ENCODE measurements around the gene RREB1. TPM values are rescaled to one million over a fixed set of nuclear protein-coding genes. Genes with fewer than 3 reads are reported as not detected.
A peak's percentile ranks its signal among the peaks of the same experiment; 100 is the strongest.

Gene RREB1
- 36.2 TPM for total RNA-seq
- long read RNA-seq, partial matches to known transcripts, result 5 of 14 reads
- long read RNA-seq, other reads (novel, unspliced or antisense), result 9 of 14 reads

GRCh38 chr6:7107578-7108195 is at the start of gene RREB1:
Gene RREB1, plus strand, starts transcription at chr6:7107961. Its CDS starts 73,951 bp downstream, at chr6:7181912.
- intact Hi-C loops (cut with micrococcal nuclease), result no loop called here
- DNase-seq (peak; percentile 71), ATAC-seq (peak; percentile 81)

GRCh38 chr6:7058250-7058923 is 49.4 kb upstream of the RREB1 start:
- intact Hi-C loops (cut with micrococcal nuclease), result no loop called here
- ATAC-seq (peak; percentile 80), DNase-seq (no peak)

GRCh38 chr6:7060769-7061516 is 46.8 kb upstream of the RREB1 start:
- no peak for ATAC-seq
- no peak for DNase-seq
- intact Hi-C loops (cut with micrococcal nuclease), result no loop called here

GRCh38 chr6:7062451-7063162 is 45.2 kb upstream of the RREB1 start:
- no peak for ATAC-seq
- intact Hi-C loops (cut with micrococcal nuclease), result no loop called here
- DNase-seq, result no peak

- intact Hi-C loops (cut with micrococcal nuclease), result no loop called here
- no peak for DNase-seq
- ATAC-seq, result no peak
These were observed 40.5 kb upstream of the RREB1 start for GRCh38 chr6:7067305-7067704.

GRCh38 chr6:7071405-7071804 is 36.4 kb upstream of the RREB1 start:
- DNase-seq (no peak), ATAC-seq (no peak)
- intact Hi-C loops (cut with micrococcal nuclease), result no loop called here

- no peak for DNase-seq
- no peak for ATAC-seq
- intact Hi-C loops (cut with micrococcal nuclease), result no loop called here
These were observed 34.5 kb upstream of the RREB1 start for GRCh38 chr6:7073082-7073820.

- DNase-seq (peak; percentile 62), ATAC-seq (peak; percentile 56)
- intact Hi-C loops (cut with micrococcal nuclease), result no loop called here
These were observed 33.8 kb upstream of the RREB1 start for GRCh38 chr6:7073821-7074525.

GRCh38 chr6:7074870-7075269 is 32.9 kb upstream of the RREB1 start:
- DNase-seq (no peak), ATAC-seq (no peak)
- intact Hi-C loops (cut with micrococcal nuclease), result no loop called here

- no peak for ATAC-seq
- intact Hi-C loops (cut with micrococcal nuclease), result no loop called here
- no peak for DNase-seq
These were observed 32.3 kb upstream of the RREB1 start for GRCh38 chr6:7075341-7076000.

GRCh38 chr6:7077856-7078255 is 29.9 kb upstream of the RREB1 start:
- DNase-seq (no peak), ATAC-seq (no peak)
- intact Hi-C loops (cut with micrococcal nuclease), result no loop called here

GRCh38 chr6:7078856-7079255 is 28.9 kb upstream of the RREB1 start:
- DNase-seq (no peak), ATAC-seq (no peak)
- intact Hi-C loops (cut with micrococcal nuclease), result no loop called here

- no peak for DNase-seq
- intact Hi-C loops (cut with micrococcal nuclease), result no loop called here
These were observed 27.4 kb upstream of the RREB1 start for GRCh38 chr6:7080311-7080710.

GRCh38 chr6:7085911-7086310 is 21.9 kb upstream of the RREB1 start:
- DNase-seq (peak; percentile 52), ATAC-seq (peak; percentile 74)
- intact Hi-C loops (cut with micrococcal nuclease), result no loop called here

More at GRCh38 chr6:7080311-7080710, 27.4 kb upstream of the RREB1 start:
- ATAC-seq, result no peak

- intact Hi-C loops (cut with micrococcal nuclease), result no loop called here
- ATAC-seq (peak; percentile 83), DNase-seq (peak; percentile 41)
These were observed 21.3 kb upstream of the RREB1 start for GRCh38 chr6:7086488-7086887.

GRCh38 chr6:7087066-7087465 is 20.7 kb upstream of the RREB1 start:
- ATAC-seq, result peak; percentile 50
- intact Hi-C loops (cut with micrococcal nuclease), result no loop called here

GRCh38 chr6:7087491-7087979 is 20.2 kb upstream of the RREB1 start:
- ATAC-seq (no peak), DNase-seq (no peak)
- intact Hi-C loops (cut with micrococcal nuclease), result no loop called here

More at GRCh38 chr6:7087066-7087465, 20.7 kb upstream of the RREB1 start:
- no peak for DNase-seq

All from left ventricle myocardium superior (tissue), 1 donor.